Activated naive CD8-positive, alpha-beta T cell treated with anti-CD3 and anti-CD28 coated beads, Interleukin-2, amount 10 ng/mL, durations not matched to agents 7 days and 5 days (primary cell): ENCODE data around the gene MAGI3. TPM values are rescaled to one million over a fixed set of nuclear protein-coding genes. Genes with fewer than 3 reads are reported as not detected.
"Not testable (repeated sequence)": the region's sequence is repeated elsewhere in the genome, so short reads cannot be mapped to it uniquely, and the experiment has no call there.

ENCODE experiments used
- ATAC-seq: fragments of 150-1000 bp; cut with Tn5 transposase; one replicate; pipeline ENCODE4 v1.10.0; 2021; ENCODE audit warnings: low read depth, moderate library complexity
- POLR2A ChIA-PET: fragments of 350-600 bp; sonication (Branson Sonifier 250); formaldehyde crosslinking; loops from one replicate; lab custom pipeline; 2021; ENCODE audit warnings: antibody characterized with exemption; lab: Charles Lee
- DNase-seq: peaks from one replicate; pipeline ENCODE4 v3.0.0; 2021
- H3K27ac Mint-ChIP-seq: one replicate; pipeline ENCODE4 v1.8.0; 2022; ENCODE audit warnings: mild to moderate bottlenecking, mixed read lengths
- H3K27me3 Mint-ChIP-seq: one replicate; pipeline ENCODE4 v1.8.0; 2022; ENCODE audit warnings: mild to moderate bottlenecking, moderate library complexity, mixed read lengths
- H3K36me3 Mint-ChIP-seq: one replicate; pipeline ENCODE4 v1.8.0; 2021; ENCODE audit warnings: mild to moderate bottlenecking, mixed read lengths
- H3K4me1 Mint-ChIP-seq: one replicate; pipeline ENCODE4 v1.8.0; 2021; ENCODE audit warnings: mixed read lengths
- H3K4me3 Mint-ChIP-seq: one replicate; pipeline ENCODE4 v1.8.0; 2022; ENCODE audit warnings: mild to moderate bottlenecking, moderate library complexity, mixed read lengths
- H3K9me3 Mint-ChIP-seq: one replicate; pipeline ENCODE4 v1.8.0; 2021; ENCODE audit warnings: mixed read lengths
- total RNA-seq, 2 experiments: library from RNA; stranded (reverse); gene quantifications; one replicate each; pipeline ENCODE4 v1.2.3, GENCODE V29; 2021

MAGI3 gene
- total RNA-seq, 2 experiments from 2014 or later: 5.2 to 5.8 TPM

DNA sequence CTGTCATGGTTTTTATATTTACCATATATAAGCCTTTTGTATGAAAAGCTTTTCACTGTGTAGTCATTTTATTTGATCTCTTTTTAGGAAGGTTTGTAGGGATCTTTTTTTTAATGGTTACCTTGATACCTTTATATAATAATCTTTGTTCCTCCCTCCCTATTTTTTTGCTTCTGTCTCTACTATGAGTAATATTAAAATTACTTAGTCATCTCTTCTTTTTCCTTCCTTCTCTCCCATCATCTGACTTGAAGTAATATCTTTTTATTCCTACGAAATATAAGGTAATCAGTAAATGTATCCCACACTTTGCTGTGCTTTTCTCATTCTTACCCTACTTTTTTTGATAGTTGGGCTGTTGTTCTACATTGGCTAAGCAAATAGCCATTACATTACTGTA is 161.4 kb downstream of the MAGI3 start:
- no peaks in the 10 kb centered on the region for H3K4me1 Mint-ChIP-seq
- H3K36me3 Mint-ChIP-seq: no peaks in the 10 kb centered on the region

DNA sequence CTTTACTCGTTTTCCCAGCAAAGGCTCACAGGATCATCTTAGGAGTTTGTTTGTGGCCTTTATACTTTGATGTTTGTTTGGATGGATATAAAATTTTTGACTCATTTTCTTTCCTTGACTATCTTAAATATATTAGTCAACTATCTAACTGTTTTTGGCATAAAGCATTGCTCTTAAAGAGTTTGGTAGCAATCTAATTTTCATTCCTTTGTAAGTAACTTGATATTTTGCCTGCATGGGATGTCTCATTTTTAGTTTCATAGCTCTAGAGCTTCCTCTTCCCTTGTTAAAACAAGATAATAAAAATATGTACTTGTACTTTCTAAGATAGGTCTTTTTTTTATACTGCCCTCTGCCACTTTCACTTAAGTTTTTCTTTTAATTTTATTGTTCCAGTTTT is 161.9 kb downstream of the MAGI3 start:
- no peak for DNase-seq
- POLR2A ChIA-PET: no interaction called here
- Mint-ChIP-seq H3K27ac (no peak overlapping the region), H3K4me3 (no peak overlapping the region), H3K4me1 (no peaks in the 10 kb centered on the region), H3K27me3 (no peaks in the 10 kb centered on the region), H3K9me3 (no peaks in the 10 kb centered on the region), H3K36me3 (no peaks in the 10 kb centered on the region)
- no peak for ATAC-seq

More for the DNA sequence above, 161.4 kb downstream of the MAGI3 start:
- no peaks in the 10 kb centered on the region for H3K27me3 Mint-ChIP-seq
- no peak overlapping the region for H3K27ac Mint-ChIP-seq
- ATAC-seq: no peak
- POLR2A ChIA-PET: no interaction called here
- no peak for DNase-seq
- no peak overlapping the region for H3K4me3 Mint-ChIP-seq
- no peaks in the 10 kb centered on the region for H3K9me3 Mint-ChIP-seq

DNA sequence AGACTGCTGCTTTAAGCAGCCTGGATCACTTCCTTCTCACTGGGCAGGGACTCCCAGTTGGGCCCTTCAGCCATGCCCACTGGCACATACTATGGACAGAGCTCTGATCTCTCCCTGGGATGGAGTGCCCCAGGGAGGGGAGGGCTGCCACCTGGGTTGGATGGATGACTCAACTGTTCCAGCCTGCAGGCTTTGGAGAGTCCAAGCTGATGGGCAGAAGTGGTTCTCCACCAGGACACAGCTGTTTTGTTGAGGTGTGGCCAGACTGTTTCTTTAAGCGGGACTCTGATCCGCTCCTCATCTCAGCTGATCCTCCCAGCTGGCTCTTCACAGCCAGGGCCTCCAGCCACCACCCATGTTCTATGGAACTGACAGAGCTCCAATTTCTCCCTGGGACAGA is 166.9 kb downstream of the MAGI3 start:
- H3K4me1 Mint-ChIP-seq: no peaks in the 10 kb centered on the region
- no peak overlapping the region for H3K4me3 Mint-ChIP-seq
- no peaks in the 10 kb centered on the region for H3K36me3 Mint-ChIP-seq
- peaks cover 1% of the 10 kb centered on the region for H3K27me3 Mint-ChIP-seq
- DNase-seq: no peak
- no peak for ATAC-seq
- POLR2A ChIA-PET: no interaction called here
- peaks cover 8% of the 10 kb centered on the region for H3K9me3 Mint-ChIP-seq
- no peak overlapping the region for H3K27ac Mint-ChIP-seq

DNA sequence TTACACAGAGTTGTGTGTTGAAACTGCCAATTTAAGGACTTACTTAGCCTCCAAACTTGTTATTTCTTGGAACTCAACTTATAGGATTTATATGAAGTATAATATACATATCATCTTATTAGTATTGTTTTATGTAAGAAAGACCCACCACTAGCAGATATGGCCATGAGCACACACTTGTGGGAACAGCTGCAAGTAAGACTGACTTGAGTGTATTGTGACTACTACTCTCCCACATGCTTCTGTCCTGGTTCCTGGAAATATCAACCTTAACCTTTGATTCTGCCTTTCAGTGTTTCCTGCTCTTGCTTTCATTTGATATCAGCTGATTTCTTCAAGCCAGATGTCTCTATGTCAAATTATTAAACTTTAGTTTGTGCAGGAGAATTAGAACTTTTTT is 175.3 kb downstream of the MAGI3 start:
- no peak for ATAC-seq
- Mint-ChIP-seq H3K4me3 (no peak overlapping the region), H3K27me3 (peaks cover 2% of the 10 kb centered on the region), H3K27ac (no peak overlapping the region), H3K4me1 (no peaks in the 10 kb centered on the region), H3K9me3 (peaks cover 10% of the 10 kb centered on the region), H3K36me3 (no peaks in the 10 kb centered on the region)
- POLR2A ChIA-PET: no interaction called here
- DNase-seq: no peak

DNA sequence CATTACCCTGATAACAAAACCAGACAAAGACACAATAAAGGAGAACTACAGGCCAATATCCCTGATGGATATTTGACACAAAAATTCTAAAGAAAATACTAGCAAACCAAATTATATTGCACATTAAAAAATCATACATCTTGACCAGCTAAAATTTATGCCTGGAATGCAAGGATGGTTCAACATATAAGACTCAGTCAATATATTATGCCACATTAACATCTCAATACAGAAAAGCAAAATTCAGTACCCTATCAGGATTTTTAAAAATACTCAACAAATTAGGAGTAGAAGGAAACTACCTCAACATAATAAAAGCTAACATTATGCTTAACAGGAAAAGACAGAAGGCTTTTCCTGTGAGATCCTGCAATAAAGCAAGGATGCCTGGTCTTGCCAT is 177.1 kb downstream of the MAGI3 start:
- no peak overlapping the region for H3K4me3 Mint-ChIP-seq
- ATAC-seq (no peak), DNase-seq (no peak)
- POLR2A ChIA-PET: no interaction called here
- no peaks in the 10 kb centered on the region for H3K4me1 Mint-ChIP-seq
- no peaks in the 10 kb centered on the region for H3K36me3 Mint-ChIP-seq
- H3K9me3 Mint-ChIP-seq: peaks cover 14% of the 10 kb centered on the region
- peaks cover 4% of the 10 kb centered on the region for H3K27me3 Mint-ChIP-seq
- H3K27ac Mint-ChIP-seq: no peak overlapping the region

DNA sequence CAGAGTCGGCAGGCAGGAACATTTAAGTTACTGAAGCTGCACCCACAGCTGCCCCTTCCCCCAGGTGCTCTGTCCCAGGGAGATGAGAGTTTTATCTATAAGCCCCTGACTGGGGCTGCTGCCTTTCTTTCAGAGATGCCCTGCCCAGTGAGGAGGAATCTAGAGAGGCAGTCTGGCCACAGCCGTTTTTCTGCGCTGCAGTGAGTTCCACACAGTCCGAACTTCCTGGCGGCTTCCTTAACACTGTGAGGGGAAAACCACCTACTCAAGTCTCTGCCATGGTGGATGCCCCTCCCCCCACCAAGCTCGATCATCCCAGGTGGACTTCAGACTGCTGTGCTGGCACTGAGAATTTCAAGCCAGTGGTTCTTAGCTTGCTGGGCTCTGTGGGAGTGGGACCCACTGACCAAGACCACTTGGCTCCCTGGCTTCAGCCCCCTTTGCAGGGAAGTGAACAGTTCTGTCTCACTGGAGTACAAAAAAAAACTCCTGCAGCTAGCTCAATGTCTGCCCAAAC is 185.5 kb downstream of the MAGI3 start:
- H3K36me3 Mint-ChIP-seq, POLR2A ChIA-PET, H3K27ac Mint-ChIP-seq, H3K4me3 Mint-ChIP-seq, H3K27me3 Mint-ChIP-seq, ATAC-seq, H3K4me1 Mint-ChIP-seq, DNase-seq: not testable (repeated sequence)
- H3K9me3 Mint-ChIP-seq: peaks cover 12% of the 10 kb centered on the region

DNA sequence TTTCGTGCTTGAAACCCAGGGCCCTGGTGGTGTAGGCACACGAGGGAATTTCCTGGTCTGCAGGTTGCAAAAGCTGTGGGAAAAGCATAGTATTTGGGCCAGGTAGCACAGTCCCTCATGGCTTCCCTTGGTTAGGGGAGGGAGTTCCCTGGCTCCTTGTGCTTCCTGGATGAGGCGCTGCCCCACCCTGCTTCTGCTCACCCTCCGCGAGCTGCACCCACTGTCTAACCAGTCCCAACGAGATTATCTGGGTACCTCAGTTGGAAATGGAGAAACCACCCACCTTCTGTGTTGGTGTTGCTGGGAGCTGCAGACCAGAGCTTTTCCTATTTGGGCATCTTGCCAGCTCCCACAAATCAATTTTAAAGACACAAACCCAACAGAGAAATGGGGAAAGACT is 186.0 kb downstream of the MAGI3 start:
- Mint-ChIP-seq H3K27me3 (peaks cover under 1% of the 10 kb centered on the region), H3K9me3 (peaks cover 12% of the 10 kb centered on the region), H3K4me3 (no peak overlapping the region), H3K27ac (no peak overlapping the region), H3K4me1 (no peaks in the 10 kb centered on the region), H3K36me3 (no peaks in the 10 kb centered on the region)
- POLR2A ChIA-PET: no interaction called here
- DNase-seq: no peak
- ATAC-seq: no peak

DNA sequence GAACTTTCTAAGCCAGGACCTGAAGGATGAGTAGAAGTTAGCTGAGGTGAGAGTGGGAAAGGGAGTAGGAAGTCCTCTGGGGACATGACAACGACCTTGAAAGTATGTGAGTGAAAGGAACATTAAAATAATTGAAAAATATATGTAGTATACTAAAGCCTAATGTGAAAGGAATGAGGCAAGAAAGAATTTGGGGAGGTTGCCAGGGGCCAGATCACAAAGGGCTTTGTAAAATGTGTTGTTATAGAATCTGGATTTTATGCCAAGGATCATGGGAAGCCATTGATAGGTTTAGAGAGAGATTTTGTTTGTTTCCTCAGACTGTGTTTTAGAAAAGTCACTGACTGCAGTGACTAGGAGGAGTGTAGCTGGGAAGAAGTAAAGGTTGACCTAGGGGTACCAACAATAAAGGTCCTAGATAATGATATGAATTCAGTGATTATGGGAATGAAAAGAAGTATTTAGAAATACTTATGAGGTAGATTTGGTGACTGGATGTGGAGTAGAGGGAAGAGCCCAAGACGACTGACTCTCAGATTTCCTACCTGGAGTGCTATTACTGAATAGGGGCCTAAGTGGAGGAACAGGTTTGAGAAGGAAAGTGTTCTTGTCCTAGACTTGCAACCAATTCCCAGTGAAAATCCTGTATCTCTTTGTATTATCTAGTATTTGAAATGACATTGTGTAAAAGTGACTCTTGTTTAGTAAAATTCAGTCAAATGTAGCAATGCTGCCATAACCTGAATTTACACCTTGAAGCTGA is 189.1 kb downstream of the MAGI3 start:
- Mint-ChIP-seq H3K9me3 (peaks cover 3% of the 10 kb centered on the region), H3K4me1 (peaks cover 2% of the 10 kb centered on the region), H3K4me3 (no peak overlapping the region), H3K27ac (no peak overlapping the region), H3K36me3 (peaks cover 3% of the 10 kb centered on the region), H3K27me3 (no peaks in the 10 kb centered on the region)
- DNase-seq (no peak), ATAC-seq (no peak)
- POLR2A ChIA-PET: no interaction called here

DNA sequence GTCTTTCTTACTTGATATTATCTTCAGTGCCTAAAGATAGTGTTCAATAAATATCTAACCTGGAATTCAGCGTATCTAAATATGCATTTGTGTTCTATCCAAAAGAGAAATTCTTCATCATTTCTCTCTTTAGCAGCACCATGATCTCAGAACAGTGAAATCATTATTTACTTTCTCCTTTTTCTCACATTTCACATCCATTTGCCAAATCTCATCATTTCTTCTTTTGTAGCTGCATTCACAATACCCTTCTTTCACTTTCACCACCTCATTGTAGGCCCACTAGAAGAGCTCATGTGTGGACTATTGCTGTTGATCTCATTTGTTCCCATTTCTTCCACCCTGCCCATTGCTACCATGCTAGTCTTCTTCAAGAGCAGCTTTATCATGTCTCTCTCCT is 191.0 kb downstream of the MAGI3 start:
- no peaks in the 10 kb centered on the region for H3K27me3 Mint-ChIP-seq
- H3K27ac Mint-ChIP-seq: no peak overlapping the region
- H3K9me3 Mint-ChIP-seq: peaks cover 1% of the 10 kb centered on the region
- POLR2A ChIA-PET: no interaction called here
- H3K36me3 Mint-ChIP-seq: peaks cover 3% of the 10 kb centered on the region
- H3K4me3 Mint-ChIP-seq: no peak overlapping the region
- no peak for ATAC-seq
- DNase-seq: no peak
- H3K4me1 Mint-ChIP-seq: peaks cover 2% of the 10 kb centered on the region

DNA sequence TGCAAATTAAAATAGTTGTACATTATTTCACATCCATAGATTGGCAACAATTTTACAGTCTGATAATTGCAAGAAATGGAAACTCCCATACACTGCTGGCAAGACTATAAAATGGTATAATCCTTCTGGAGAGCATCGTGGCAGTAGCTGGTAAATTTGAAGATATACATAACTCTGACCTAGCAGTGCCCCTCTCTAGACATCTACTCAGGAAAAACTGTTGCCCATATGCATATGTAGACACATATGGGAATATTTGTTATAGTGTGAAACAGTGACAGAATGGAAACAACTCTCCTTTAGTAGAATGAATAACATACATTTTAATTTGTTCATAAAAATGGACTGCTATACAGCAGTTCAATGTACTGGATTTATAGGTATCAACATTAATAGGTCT is 191.8 kb downstream of the MAGI3 start:
- POLR2A ChIA-PET: no interaction called here

DNA sequence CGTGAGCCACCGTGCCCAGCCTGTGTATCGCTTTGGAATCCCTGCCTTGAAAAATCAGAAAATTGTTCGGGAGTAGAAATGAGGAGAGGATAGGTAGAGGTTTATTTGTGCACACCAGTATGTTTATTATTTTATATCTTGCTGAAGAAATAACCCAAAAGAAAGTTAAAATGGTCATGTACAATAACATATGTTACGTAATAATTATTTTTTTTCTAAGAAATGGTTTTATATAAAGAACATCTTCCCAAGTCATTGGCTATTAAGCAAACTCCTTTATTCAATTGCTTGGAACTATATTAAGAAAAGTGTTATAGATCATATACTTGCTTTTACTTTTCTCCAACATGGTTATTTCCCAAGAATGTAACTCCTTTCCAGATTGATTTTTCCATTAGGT is 197.2 kb downstream of the MAGI3 start:
- DNase-seq: no peak
- no peak overlapping the region for H3K27ac Mint-ChIP-seq
- POLR2A ChIA-PET: no interaction called here
- no peak overlapping the region for H3K4me3 Mint-ChIP-seq
- no peaks in the 10 kb centered on the region for H3K9me3 Mint-ChIP-seq
- no peak for ATAC-seq
- H3K27me3 Mint-ChIP-seq: no peaks in the 10 kb centered on the region
- no peaks in the 10 kb centered on the region for H3K36me3 Mint-ChIP-seq
- no peaks in the 10 kb centered on the region for H3K4me1 Mint-ChIP-seq

More for the DNA sequence above, 191.8 kb downstream of the MAGI3 start:
- no peak overlapping the region for H3K4me3 Mint-ChIP-seq
- peaks cover 3% of the 10 kb centered on the region for H3K36me3 Mint-ChIP-seq
- H3K27me3 Mint-ChIP-seq: no peaks in the 10 kb centered on the region
- ATAC-seq (no peak), DNase-seq (no peak)
- peaks cover 1% of the 10 kb centered on the region for H3K9me3 Mint-ChIP-seq
- peaks cover 2% of the 10 kb centered on the region for H3K4me1 Mint-ChIP-seq
- no peak overlapping the region for H3K27ac Mint-ChIP-seq

DNA sequence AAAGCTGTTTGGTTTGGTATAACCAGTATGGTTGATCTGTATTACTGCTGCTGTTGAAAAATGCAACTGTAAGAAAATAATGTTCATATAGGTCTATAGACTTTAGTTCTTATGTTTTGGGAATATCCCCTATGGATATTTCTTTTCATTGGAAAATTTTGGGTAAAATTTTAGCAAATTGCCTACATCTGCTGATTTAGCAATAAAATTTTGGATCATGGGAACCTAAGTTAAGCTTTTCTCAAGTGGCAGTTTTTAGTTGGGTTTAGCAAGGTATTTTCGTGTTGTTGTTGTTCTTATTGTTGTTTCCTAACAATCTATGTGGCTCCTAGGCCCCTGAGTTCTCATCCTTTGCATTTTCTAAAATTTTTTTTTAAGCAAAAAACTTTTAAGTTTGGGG is 201.9 kb downstream of the MAGI3 start:
- Mint-ChIP-seq H3K36me3 (peaks cover 7% of the 10 kb centered on the region), H3K4me3 (no peak overlapping the region), H3K9me3 (peaks cover 5% of the 10 kb centered on the region), H3K27ac (no peak overlapping the region), H3K27me3 (no peaks in the 10 kb centered on the region), H3K4me1 (no peaks in the 10 kb centered on the region)
- DNase-seq (no peak), ATAC-seq (no peak)
- POLR2A ChIA-PET: no interaction called here

DNA sequence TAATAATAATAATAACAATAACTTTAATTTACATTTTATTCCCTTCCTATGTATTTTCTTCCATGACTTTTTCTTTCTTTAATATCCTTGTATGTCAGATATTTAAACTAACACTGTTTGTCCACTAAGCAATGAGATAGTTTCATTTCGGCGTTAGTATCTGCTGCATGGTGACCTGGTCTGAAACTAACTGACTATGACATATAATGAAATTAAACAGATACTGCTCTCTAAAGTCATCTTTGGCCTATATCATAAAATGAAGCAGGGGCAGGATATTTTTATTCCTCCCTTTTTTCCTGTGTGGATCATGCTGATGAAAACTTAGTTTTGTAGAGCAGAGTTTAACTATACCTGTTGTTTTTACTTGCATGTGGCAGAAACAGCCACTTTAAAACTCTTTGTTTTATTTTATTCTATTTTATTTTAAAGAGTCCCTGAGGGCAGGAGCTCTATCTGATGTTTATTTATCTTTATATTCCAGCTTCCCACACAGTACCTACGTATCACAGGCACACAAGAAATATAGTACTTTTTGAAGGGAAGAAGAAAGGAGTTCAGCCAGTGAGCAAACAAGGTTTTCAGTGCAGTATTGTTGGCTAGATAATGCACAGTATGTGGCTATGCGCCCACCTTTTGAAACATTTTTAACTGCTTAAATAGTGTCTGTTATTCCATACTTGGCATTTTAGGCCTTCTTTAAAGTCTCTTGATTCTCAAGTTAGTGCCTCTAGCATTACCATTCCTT is 203.4 kb downstream of the MAGI3 start:
- no peak for ATAC-seq
- Mint-ChIP-seq H3K4me3 (no peak overlapping the region), H3K36me3 (peaks cover 11% of the 10 kb centered on the region), H3K27me3 (no peaks in the 10 kb centered on the region), H3K27ac (no peak overlapping the region), H3K9me3 (peaks cover 14% of the 10 kb centered on the region), H3K4me1 (no peaks in the 10 kb centered on the region)
- POLR2A ChIA-PET: no interaction called here
- no peak for DNase-seq

DNA sequence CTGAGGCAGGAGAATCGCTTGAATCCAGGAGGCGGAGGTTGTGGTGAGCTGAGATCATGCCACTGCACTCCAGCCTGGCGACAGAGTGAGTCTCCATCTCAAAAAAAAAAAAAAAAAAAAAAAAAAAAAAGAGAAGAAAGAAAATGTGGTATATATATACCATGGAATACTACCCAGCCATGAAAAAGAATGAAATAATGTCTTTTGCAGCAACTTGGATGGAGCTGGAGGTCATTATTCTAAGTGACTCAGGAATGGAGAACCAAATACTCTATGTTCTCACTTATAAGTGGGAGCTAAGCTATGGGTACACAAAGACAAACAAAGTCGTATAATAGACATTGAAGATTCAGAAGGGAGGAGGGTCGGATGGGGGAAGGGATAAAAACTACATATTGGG is 214.2 kb downstream of the MAGI3 start:
- H3K27me3 Mint-ChIP-seq, H3K36me3 Mint-ChIP-seq, ATAC-seq, H3K4me1 Mint-ChIP-seq, DNase-seq, H3K9me3 Mint-ChIP-seq, H3K27ac Mint-ChIP-seq, H3K4me3 Mint-ChIP-seq, POLR2A ChIA-PET: not testable (repeated sequence)
